Measurements from ENCODE around the gene NEK10. TPM values are rescaled to one million over a fixed set of nuclear protein-coding genes. Genes with fewer than 3 reads are reported as not detected.

NEK10 gene
- total and polyA plus RNA-seq, 7 donors = 0.44 to 20.3 (median 11.4) TPM; not detected in 2

DNA sequence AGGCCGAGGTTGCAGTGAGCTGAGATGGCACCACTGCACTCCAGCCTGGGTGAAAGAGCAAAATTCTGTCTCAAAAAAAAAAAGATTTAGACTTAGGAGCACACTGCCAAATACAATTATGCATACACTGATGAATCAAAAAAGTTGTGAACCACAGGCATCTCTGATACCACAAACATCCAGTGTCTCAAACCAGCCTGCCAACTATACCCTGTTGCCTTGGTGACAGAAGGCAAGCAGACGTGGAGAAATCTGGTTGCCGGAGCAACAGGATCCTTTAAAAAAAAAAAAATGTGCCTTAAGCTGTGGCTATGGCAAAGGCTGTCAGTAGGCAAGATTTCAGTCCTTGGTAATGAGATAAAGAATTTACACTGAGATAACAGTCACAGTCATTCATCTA, 202.3 kb downstream of the NEK10 start:
- DNase-seq = no peak
- H3K27ac ChIP-seq = peak overlapping the region in 3 of 4 donors; percentile 11 to 47 (median 36)
- no peaks in the 10 kb centered on the region for H3K4me1 ChIP-seq
- no peaks in the 10 kb centered on the region for H3K36me3 ChIP-seq
- H3K9me3 ChIP-seq = no peaks in the 10 kb centered on the region
- WGBS, 2 donors = 75 to 76% methylated on average over 3 of the region's 3 CpGs
- TF ChIP-seq EP300 (IDR thresholded peaks at IDR 0.05) (no peak), POLR2A (IDR thresholded peaks at IDR 0.05) (no peak), POLR2AphosphoS5 (IDR thresholded peaks at IDR 0.05) (no peak)
- TF ChIP-seq, protein P1, sequence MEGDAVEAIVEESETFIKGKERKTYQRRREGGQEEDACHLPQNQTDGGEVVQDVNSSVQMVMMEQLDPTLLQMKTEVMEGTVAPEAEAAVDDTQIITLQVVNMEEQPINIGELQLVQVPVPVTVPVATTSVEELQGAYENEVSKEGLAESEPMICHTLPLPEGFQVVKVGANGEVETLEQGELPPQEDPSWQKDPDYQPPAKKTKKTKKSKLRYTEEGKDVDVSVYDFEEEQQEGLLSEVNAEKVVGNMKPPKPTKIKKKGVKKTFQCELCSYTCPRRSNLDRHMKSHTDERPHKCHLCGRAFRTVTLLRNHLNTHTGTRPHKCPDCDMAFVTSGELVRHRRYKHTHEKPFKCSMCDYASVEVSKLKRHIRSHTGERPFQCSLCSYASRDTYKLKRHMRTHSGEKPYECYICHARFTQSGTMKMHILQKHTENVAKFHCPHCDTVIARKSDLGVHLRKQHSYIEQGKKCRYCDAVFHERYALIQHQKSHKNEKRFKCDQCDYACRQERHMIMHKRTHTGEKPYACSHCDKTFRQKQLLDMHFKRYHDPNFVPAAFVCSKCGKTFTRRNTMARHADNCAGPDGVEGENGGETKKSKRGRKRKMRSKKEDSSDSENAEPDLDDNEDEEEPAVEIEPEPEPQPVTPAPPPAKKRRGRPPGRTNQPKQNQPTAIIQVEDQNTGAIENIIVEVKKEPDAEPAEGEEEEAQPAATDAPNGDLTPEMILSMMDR (IDR thresholded peaks at IDR 0.05) = no peak
- intact Hi-C loops (cut with DNase I) = no loop called here
- no peak overlapping the region for H3K4me3 ChIP-seq
- H3K27me3 ChIP-seq = no peaks in the 10 kb centered on the region

DNA sequence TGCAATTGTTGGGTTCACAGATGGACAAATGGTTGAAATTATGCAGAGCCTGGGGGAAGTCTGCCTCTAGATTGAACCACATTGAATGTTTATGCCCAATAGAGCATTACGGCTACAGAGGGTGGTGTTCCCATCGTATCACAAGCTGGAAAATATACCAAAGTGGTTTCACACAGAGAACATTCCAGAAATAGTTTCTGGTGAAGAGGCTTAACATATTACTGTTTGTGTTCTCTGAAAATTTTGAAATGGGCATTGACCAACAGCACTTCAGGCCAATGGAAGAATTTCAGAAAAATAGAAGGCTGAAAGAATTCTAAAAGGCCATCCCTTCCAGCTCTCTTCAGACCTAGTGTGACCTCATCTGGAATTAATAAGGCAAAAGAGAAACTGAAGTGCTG, 203.9 kb downstream of the NEK10 start:
- H3K4me1 ChIP-seq = no peaks in the 10 kb centered on the region

DNA sequence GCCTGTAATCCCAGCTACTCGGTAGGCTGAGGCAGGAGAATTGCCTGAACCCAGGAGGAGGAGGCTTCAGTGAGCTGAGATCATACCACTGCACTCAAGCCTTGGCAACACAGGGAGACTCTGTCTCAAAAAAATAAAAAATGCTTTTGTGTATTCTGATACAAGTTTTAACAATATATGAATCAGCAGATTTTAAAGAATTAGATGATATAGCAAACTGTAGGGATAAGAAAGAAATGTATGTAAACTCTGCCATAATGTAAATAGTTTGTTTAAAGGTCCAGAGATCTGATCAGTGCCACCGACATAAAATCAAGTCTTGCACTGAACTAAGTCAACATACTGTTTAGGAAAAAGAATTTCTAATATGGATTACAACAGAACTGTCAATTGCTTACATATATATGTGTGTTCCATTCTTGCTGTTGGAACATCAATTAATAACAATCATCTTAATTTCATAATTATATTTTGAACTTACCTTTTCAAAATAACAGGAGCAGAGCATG, 208.3 kb downstream of the NEK10 start:
- Histone ChIP-seq H3K27ac (no peak overlapping the region), H3K27me3 (no peaks in the 10 kb centered on the region), H3K4me1 (no peaks in the 10 kb centered on the region), H3K9me3 (no peaks in the 10 kb centered on the region), H3K4me3 (no peak overlapping the region), H3K36me3 (no peaks in the 10 kb centered on the region)
- no peak for DNase-seq
- WGBS, 2 donors = 64 to 88% methylated on average over 2 of the region's 2 CpGs
- TF ChIP-seq POLR2A (IDR thresholded peaks at IDR 0.05) = no peak
- no peak for TF ChIP-seq POLR2AphosphoS5 (IDR thresholded peaks at IDR 0.05)
- TF ChIP-seq, protein P1 (IDR thresholded peaks at IDR 0.05) = no peak
- no peak for TF ChIP-seq EP300 (IDR thresholded peaks at IDR 0.05)
- intact Hi-C loops (cut with DNase I) = no loop called here

More for the DNA sequence above, 203.9 kb downstream of the NEK10 start:
- Histone ChIP-seq H3K9me3 (no peaks in the 10 kb centered on the region), H3K36me3 (no peaks in the 10 kb centered on the region), H3K27ac (peak overlapping the region in 3 of 4 donors; percentile 11 to 47 (median 36)), H3K27me3 (no peaks in the 10 kb centered on the region), H3K4me3 (no peak overlapping the region)
- intact Hi-C loops (cut with DNase I) = no loop called here
- DNase-seq = no peak
- TF ChIP-seq POLR2AphosphoS5 (IDR thresholded peaks at IDR 0.05) (no peak), POLR2A (IDR thresholded peaks at IDR 0.05) (no peak), EP300 (IDR thresholded peaks at IDR 0.05) (no peak)
- TF ChIP-seq, protein P1 (IDR thresholded peaks at IDR 0.05) = no peak
- WGBS, 2 donors = 76 to 90% methylated on average over 2 of the region's 2 CpGs

DNA sequence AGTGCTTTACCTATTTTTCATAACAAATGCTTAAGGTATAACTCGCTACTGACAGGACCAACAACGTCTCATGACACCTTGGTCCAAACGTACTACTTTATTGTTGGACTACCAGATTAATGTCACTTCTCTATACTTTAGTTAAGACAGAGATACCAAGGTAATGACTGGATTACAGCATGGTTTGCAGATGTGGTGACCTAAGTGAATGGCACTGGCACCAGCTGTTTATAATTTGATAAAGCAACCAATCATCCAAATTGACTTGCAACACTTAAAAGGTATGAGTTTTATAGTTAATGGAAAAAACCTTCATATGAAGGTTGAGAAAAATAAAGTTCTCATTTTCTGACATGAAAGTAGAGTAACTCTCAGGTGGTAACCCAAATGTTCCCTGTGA, 209.0 kb downstream of the NEK10 start:
- Histone ChIP-seq H3K4me1 (no peaks in the 10 kb centered on the region), H3K36me3 (no peaks in the 10 kb centered on the region), H3K27me3 (no peaks in the 10 kb centered on the region), H3K9me3 (no peaks in the 10 kb centered on the region), H3K27ac (no peak overlapping the region), H3K4me3 (no peak overlapping the region)
- intact Hi-C loops (cut with DNase I) = no loop called here
- DNase-seq = no peak
- WGBS, 2 donors = 94 to 95% methylated on average over 3 of the region's 3 CpGs
- TF ChIP-seq EP300 (IDR thresholded peaks at IDR 0.05) (no peak), POLR2A (IDR thresholded peaks at IDR 0.05) (no peak), POLR2AphosphoS5 (IDR thresholded peaks at IDR 0.05) (no peak)
- TF ChIP-seq, protein P1 (IDR thresholded peaks at IDR 0.05) = no peak

DNA sequence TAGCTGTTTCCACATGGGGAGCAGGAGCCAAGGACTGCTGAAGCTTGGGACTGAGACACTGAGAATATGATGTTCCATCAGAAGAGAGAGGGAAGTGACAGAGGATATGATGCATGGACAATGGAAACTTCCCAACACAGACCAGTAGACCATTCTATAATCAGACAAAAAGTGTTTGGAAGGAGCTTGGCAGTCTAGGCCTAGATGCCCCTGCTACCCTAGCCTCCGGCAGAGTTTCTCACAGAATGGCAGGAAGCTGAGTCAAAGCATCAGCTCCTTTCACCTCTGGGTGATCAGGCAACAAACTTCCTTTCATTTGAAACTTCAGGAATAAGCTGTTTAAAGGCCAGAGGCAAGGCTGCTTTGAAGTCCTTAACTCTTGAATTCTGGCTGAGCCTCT, 222.0 kb downstream of the NEK10 start:
- whole genome bisulfite sequencing, 2 donors = 90 to 92% methylated on average over 1 of the region's 1 CpG
- H3K4me1 ChIP-seq = no peaks in the 10 kb centered on the region
- TF ChIP-seq POLR2AphosphoS5 (IDR thresholded peaks at IDR 0.05) = no peak
- TF ChIP-seq, protein P1 (IDR thresholded peaks at IDR 0.05) = no peak
- TF ChIP-seq EP300 (IDR thresholded peaks at IDR 0.05) = no peak
- TF ChIP-seq POLR2A (IDR thresholded peaks at IDR 0.05) = no peak
- no peaks in the 10 kb centered on the region for H3K9me3 ChIP-seq
- H3K4me3 ChIP-seq = no peak overlapping the region
- H3K27ac ChIP-seq = no peak overlapping the region
- intact Hi-C loops (cut with DNase I) = no loop called here
- H3K36me3 ChIP-seq = no peaks in the 10 kb centered on the region
- no peaks in the 10 kb centered on the region for H3K27me3 ChIP-seq
- DNase-seq = no peak
